Stimulated activated CD4-positive, alpha-beta T cell treated with anti-CD3 and anti-CD28 coated beads, Interleukin-2, amount 100 ng/mL, for 24 hours (primary cell): ENCODE results near the gene MAPK8IP1.
A peak's percentile ranks its signal among the peaks of the same experiment; 100 is the strongest.
"Not testable (repeated sequence)": the region's sequence is repeated elsewhere in the genome, so short reads cannot be mapped to it uniquely, and the experiment has no call there.

Experiments used
- DNase-seq, 2 donors: peaks; one replicate each; pipeline ENCODE4 v3.0.0-alpha.2; 2020

The MAPK8IP1 gene

GRCh38 chr11:45894555-45895247 lies 9.2 kb downstream of the MAPK8IP1 start:
- no peak for DNase-seq

GRCh38 chr11:45895553-45896259 lies 10.3 kb downstream of the MAPK8IP1 start:
- no peak for DNase-seq

GRCh38 chr11:45896422-45896984 lies 11.1 kb downstream of the MAPK8IP1 start:
- no peak for DNase-seq

GRCh38 chr11:45897556-45897955 lies 12.1 kb downstream of the MAPK8IP1 start:
- DNase-seq, result no peak

GRCh38 chr11:45899086-45899447 lies 13.6 kb downstream of the MAPK8IP1 start:
- DNase-seq, result no peak

GRCh38 chr11:45899448-45900174 lies 14.2 kb downstream of the MAPK8IP1 start:
- DNase-seq, result peak; percentile 67 to 72

- DNase-seq, result not testable (repeated sequence)
Measured at GRCh38 chr11:45900175-45900800, 14.8 kb downstream of the MAPK8IP1 start.

GRCh38 chr11:45900916-45901617 lies 15.6 kb downstream of the MAPK8IP1 start:
- DNase-seq, result no peak

- DNase-seq, result no peak
Measured at GRCh38 chr11:45901626-45902025, 16.2 kb downstream of the MAPK8IP1 start.

GRCh38 chr11:45902452-45903380 lies 17.3 kb downstream of the MAPK8IP1 start:
- no peak for DNase-seq

GRCh38 chr11:45904309-45904915 lies 19.0 kb downstream of the MAPK8IP1 start:
- no peak for DNase-seq

- no peak for DNase-seq
Measured at GRCh38 chr11:45905095-45905494, 19.6 kb downstream of the MAPK8IP1 start.

GRCh38 chr11:45905576-45905975 lies 20.1 kb downstream of the MAPK8IP1 start:
- DNase-seq, result not testable (repeated sequence)

- DNase-seq, result no peak
Measured at GRCh38 chr11:45906096-45906682, 20.7 kb downstream of the MAPK8IP1 start.

GRCh38 chr11:45906965-45907611 lies 21.6 kb downstream of the MAPK8IP1 start, which contains the start of gene FREY1:
Gene FREY1, minus strand, starts transcription at chr11:45907271. Its CDS starts 26 bp downstream, at chr11:45907245.
- no peak for DNase-seq

GRCh38 chr11:45907911-45908370 lies 22.5 kb downstream of the MAPK8IP1 start:
- DNase-seq, result no peak

GRCh38 chr11:45909594-45910475 lies 24.4 kb downstream of the MAPK8IP1 start:
- no peak for DNase-seq

GRCh38 chr11:45910623-45911022 lies 25.2 kb downstream of the MAPK8IP1 start:
- DNase-seq, result no peak
